ENCODE results near the gene NCKAP5. TPM values are rescaled to one million over a fixed set of nuclear protein-coding genes. Genes with fewer than 3 reads are reported as not detected.

The NCKAP5 gene
- total and polyA plus RNA-seq, 9 of the 15 experiments (the other 6 are each of a cell fraction or from before 2014, with no cell fraction given): not detected

GRCh38 chr2:133143645-133144044 is 424.6 kb downstream of the NCKAP5 start:
- H3K36me3 ChIP-seq (ENCODE audit: control insufficient read depth, insufficient read depth, low read length): no peaks in the 10 kb centered on the region
- BruUV-seq (replicated peaks): no TSS peak
- TF ChIP-seq E4F1 (CRISPR knock-in tag; IDR thresholded peaks at IDR 0.05; ENCODE audit: borderline replicate concordance): no peak
- no peak for TF ChIP-seq ZBTB9 (CRISPR knock-in tag; IDR thresholded peaks at IDR 0.05)
- no peak for TF ChIP-seq MEIS2 (IDR thresholded peaks at IDR 0.05; ENCODE audit: partially characterized antibody)
- TF ChIP-seq ELK1 (CRISPR knock-in tag; IDR thresholded peaks at IDR 0.05): no peak
- TF ChIP-seq ZNF780A (CRISPR knock-in tag; IDR thresholded peaks at IDR 0.05): no peak
- TF ChIP-seq ZNF512 (tag; IDR thresholded peaks at IDR 0.05): no peak
- TF ChIP-seq ESRRA (IDR thresholded peaks at IDR 0.05; ENCODE audit: borderline replicate concordance, low read depth): no peak
- no peak for TF ChIP-seq KLF10 (CRISPR knock-in tag; IDR thresholded peaks at IDR 0.05)
- no peak for TF ChIP-seq ZNF232 (CRISPR knock-in tag; IDR thresholded peaks at IDR 0.05)
- TF ChIP-seq CCAR2 (IDR thresholded peaks at IDR 0.05; ENCODE audit: low read depth, low read length): no peak
- TF ChIP-seq HDAC8 (tag; IDR thresholded peaks at IDR 0.05): no peak
- no peak for TF ChIP-seq ZNF764 (CRISPR knock-in tag; IDR thresholded peaks at IDR 0.05; ENCODE audit: low read depth)
- FAIRE-seq: no peak
- intact Hi-C loops (cut with micrococcal nuclease) (no loop called here), in situ Hi-C loops (cut with MboI) (no loop called here)
- 0% methylated on average over 1 of the region's 1 CpG for WGBS (ENCODE audit: insufficient coverage, low coverage, missing lambda C conversion rate)
- no peaks in the 10 kb centered on the region for H3K9me3 ChIP-seq (replicated peaks; ENCODE audit: control insufficient read depth, insufficient read depth, low read depth, low read length)
- H3K4me3 ChIP-seq: no peak overlapping the region
- ATAC-seq: no peak
- no peak overlapping the region for H3K4me2 ChIP-seq (ENCODE audit: insufficient read depth, low read length)
- no peaks in the 10 kb centered on the region for H3K4me1 ChIP-seq (replicated peaks in 1 of 2; ENCODE audit: control insufficient read depth in 2 of 2, insufficient read depth in 2 of 2, low read length in 2 of 2)
- DNase-seq (ENCODE audit: extremely low read depth in 1 of 4, low spot score in 3 of 4): no peak
- H3K79me2 ChIP-seq (ENCODE audit: control insufficient read depth, insufficient read depth, low read length): no peaks in the 10 kb centered on the region
- H3K27me3 ChIP-seq (ENCODE audit: control insufficient read depth in 2 of 2, insufficient read depth in 2 of 2, low read length in 2 of 2): no peaks in the 10 kb centered on the region
- ChIA-PET CTCF (ENCODE audit: low intra/inter-chr PET ratio) (no interaction called here), POLR2A (no interaction called here)
- no peak overlapping the region for H3K27ac ChIP-seq (ENCODE audit: extremely low read depth, low read depth, low read length)
- H3K9me1 ChIP-seq (ENCODE audit: control insufficient read depth, insufficient read depth, low read length): no peaks in the 10 kb centered on the region
- no peaks in the 10 kb centered on the region for H4K20me1 ChIP-seq (replicated peaks; ENCODE audit: control insufficient read depth, insufficient read depth, low read length)
- no peak overlapping the region for H2AFZ ChIP-seq (ENCODE audit: low read depth, low read length)
- no peak overlapping the region for H3K9ac ChIP-seq (ENCODE audit: insufficient read depth in 1 of 2, low read depth in 2 of 2, low read length in 2 of 2)

Measured in K562 (cell line).